Stimulated activated CD4-positive, alpha-beta T cell treated with anti-CD3 and anti-CD28 coated beads, Interleukin-4, amount 100 ng/mL, for 48 hours (primary cell): ENCODE measurements around the gene PRAMEF14.
A peak's percentile ranks its signal among the peaks of the same experiment; 100 is the strongest.
"Not testable (repeated sequence)": the region's sequence is repeated elsewhere in the genome, so short reads cannot be mapped to it uniquely, and the experiment has no call there.

Experiments
- DNase-seq, 2 donors: peaks; one replicate each; pipeline ENCODE4 v3.0.0-alpha.2; 2020; ENCODE audit warnings: low read depth in 2 of 2

Gene PRAMEF14, protein sequence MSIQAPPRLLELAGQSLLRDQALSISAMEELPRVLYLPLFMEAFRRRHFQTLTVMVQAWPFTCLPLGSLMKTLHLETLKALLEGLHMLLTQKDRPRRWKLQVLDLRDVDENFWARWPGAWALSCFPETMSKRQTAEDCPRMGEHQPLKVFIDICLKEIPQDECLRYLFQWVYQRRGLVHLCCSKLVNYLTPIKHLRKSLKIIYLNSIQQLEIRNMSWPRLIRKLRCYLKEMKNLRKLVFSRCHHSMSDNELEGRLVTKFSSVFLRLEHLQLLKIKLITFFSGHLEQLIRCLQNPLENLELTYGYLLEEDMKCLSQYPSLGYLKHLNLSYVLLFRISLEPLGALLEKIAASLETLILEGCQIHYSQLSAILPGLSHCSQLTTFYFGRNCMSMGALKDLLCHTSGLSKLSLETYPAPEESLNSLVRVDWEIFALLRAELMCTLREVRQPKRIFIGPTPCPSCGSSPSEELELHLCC

DNA sequence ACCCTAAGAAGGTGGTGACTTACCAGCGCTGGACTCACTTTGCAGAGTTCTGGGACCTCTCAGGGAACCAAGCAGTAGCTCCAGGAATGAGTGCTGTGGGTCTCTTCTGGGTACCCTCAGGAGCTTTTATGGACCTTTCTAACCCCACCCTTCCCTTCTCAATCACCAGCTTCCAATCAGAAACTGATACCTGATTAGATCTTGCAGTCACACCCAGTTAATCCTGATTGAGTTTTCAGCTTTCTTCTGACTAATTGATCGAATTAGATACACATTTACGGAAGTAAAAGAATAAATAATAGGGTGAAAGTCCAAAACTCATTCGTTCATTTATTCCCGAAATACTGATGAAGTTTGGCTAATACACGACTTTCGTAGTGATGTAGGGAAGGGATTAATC is at the start of gene PRAMEF14:
Gene PRAMEF14, minus strand, starts transcription at position 101 of the 400 bp plus-strand sequence. CDS start 1,820 bp downstream, outside the sequence.
- DNase-seq = not testable (repeated sequence)

DNA sequence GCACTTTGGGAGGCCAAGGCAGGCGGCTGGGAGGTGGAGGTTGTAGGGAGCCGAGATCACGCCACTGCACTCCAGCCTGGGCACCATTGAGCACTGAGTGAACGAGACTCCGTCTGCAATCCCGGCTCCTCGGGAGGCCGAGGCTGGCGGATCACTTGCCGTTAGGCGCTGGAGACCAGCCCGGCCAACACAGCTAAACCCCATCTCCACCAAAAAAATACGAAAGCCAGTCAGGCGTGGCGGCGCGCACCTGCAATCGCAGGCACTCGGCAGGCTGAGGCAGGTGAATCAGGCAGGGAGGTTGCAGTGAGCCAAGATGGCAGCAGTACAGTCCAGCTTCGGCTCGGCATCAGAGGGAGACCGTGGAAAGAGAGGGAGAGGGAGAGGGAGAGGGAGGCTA is 48.4 kb upstream of the PRAMEF14 start:
- not testable (repeated sequence) for DNase-seq

DNA sequence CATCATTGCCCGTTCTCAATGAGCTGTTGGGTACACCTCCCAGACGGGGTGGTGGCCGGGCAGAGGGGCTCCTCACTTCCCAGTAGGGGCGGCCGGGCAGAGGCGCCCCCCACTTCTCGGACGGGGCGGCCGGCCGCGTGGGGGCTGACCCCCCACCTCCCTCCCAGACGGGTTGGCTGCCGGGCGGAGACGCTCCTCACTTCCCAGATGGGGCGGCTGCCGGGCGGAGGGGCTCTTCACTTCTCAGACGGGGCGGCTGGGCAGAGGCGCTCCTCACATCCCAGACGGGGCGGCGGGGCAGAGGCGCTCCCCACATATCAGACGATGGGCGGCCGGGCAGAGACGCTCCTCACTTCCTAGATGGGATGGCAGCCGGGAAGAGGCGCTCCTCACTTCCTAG is 47.8 kb upstream of the PRAMEF14 start:
- DNase-seq = not testable (repeated sequence)

DNA sequence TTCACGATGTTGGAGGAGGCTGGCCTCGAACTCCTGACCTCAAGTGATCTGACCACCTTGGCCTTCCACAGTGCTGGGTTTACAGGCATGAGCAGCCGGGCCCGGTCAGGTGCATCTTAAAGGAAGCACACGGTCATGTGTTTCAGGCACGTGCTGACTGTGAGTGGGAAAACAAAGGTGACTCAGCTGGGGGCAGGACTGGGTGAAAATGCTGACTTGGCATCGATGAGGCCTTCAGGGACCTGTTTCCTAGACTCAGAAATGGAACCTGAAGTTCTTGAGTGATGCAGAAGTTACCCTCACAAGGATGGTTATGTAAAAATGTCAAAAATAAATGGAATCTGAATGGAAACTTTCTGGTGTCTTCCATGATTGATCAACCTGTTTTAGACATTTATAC is 46.1 kb upstream of the PRAMEF14 start:
- not testable (repeated sequence) for DNase-seq

DNA sequence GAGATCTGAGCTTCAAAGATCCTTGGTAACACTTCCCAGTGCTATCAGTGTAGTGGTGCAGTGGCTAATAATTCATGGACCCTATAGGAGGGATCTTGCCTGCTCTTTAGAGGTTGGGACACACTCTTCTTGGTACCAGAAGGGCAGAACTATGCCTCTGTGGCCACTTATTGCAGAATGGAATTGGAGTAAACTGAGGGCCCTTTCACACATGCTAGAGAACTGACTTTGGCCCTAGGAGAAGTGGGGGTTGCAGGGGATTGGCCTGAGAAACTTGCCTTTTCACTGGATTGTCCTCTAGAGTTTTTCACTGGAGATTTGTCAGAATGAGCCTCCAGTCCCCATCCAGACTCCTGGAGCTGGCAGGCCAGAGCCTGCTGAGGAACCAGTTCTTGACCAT is 42.4 kb upstream of the PRAMEF14 start, which contains the start of gene PRAMEF17:
Gene PRAMEF17, plus strand, starts transcription at position 301 of the 400 bp plus-strand sequence. Its CDS starts 26 bp downstream, at position 327.
- not testable (repeated sequence) for DNase-seq

DNA sequence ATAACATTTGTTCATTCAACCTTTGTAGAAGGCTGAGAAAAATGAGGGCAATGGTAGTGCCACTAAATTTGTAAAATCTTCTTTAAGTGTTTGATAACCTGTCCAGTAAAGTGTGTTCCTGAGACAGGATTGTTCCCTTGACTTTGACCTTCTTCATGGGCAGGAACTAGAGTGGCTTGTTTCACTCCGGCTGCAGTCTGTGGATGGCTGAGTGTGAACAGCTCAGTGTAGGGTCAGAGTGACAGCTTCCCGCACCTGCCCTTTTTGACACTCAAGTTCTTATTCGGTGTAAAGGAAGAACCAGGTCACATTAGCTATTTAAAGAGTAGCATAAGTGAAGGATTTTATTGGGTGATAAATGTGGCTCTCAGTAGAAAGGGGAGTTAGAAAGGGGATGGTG is 33.4 kb upstream of the PRAMEF14 start:
- not testable (repeated sequence) for DNase-seq

DNA sequence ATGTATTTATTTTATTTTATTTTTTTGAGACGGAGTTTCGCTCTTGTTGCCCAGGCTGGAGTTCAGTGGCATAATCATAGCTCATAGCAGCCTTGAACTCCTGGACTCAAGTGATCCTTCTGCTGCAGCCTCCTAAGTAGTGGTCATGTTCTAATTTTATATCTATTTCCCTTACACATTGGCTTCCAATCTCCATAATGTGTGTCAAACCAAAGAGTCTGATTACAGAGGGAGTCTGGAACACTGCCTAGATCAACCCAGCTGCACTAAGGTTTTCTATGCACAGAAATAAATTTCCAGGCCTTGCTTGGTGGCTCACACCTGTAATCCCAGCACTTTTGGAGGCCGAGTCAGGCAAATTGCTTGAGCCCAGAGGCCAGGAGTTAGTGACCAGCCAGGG is 32.0 kb upstream of the PRAMEF14 start:
- DNase-seq = not testable (repeated sequence)

DNA sequence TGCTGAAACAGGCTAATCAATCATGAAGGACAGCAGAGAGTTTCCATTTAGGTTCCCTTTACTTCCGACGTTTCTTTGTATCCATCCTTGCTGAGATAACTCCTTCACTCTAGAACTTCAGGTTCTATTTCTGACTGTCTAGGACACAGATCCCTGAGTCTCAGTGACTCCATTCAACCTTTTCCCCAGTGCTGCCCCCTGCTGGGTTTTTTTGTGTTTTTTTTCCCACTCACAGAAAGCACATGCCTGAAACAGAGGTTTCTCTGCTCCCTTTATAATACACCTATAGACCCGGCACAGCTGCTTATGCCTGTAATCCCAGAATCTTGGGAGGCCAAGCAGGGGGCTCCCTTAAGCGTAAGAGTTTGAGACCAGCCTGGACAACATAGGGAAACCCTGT is 21.6 kb upstream of the PRAMEF14 start:
- peak; percentile 4 to 37 for DNase-seq

DNA sequence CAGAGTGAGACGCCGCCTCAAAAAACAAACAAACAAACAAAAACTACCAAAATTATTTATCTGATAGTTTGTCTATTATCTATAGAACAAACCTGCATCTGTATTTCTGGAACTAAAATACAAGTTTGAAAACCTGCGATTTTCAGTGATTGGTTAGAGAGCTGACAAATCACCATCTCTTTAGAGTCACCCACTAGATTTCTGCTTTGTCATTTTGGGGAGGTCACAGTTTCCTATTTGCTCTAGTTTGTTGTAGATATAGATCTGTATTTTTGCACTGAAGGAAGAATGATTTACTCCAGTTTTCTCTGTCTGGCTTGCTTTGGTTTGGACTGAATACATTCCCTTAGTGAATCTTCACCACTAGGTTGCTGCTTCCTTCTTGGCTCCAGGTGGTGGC is 19.6 kb upstream of the PRAMEF14 start:
- not testable (repeated sequence) for DNase-seq

DNA sequence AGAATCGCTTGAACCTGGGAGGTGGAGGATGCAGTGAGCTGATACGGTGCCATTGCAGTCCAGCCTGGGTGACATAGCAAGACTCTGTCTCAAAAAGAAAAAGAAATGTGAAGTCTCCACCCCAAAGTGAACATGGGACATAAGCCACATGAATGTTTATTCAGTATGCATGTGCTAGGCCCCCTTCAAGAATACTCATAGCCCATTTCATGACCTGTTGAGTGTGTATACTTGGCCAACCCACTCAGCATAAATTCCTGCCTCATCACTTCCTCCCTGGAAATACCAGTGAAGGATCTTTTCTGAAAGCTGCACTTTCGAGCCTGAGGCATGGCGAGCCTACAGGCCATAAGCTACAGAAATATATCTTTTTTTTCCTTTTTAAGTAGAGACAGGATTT is 18.0 kb upstream of the PRAMEF14 start:
- not testable (repeated sequence) for DNase-seq

DNA sequence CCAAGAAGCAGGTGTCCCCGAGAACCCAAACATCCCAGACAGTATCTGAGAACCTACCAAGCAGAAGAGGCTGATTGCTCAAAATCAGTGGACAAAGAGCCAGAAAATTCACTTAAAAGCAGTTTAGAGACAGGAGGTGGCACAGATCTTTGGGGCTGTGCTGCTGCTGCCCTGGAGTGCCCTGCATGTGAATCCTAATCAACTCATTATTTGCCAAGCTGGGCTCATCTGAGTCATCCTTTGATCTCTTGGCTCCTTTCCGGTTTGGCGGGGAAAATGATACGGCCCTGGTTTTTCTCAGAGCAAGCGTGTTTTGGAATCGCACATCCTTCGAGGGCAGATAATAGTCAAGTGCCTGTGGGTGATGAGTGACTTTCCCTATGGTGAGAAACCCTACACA is 15.4 kb upstream of the PRAMEF14 start:
- not testable (repeated sequence) for DNase-seq

DNA sequence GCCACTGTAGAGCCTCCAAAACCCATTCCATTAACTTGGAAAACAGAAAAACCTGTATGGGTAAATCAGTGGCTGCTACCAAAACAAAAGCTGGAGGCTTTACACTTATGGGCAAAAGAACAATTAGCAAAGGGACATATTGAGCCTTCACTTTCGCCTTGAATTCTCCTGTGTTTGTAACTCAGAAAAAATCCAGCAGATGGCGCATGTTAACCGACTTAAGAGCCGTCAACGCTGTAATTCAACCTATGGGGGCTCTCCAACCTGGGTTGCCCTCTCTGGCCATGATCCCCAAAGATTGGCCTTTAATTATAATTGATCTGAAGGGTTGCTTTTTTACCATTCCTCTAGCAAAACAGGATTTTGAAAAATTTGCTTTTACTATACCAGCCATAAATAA is 9.8 kb upstream of the PRAMEF14 start:
- DNase-seq = not testable (repeated sequence)

DNA sequence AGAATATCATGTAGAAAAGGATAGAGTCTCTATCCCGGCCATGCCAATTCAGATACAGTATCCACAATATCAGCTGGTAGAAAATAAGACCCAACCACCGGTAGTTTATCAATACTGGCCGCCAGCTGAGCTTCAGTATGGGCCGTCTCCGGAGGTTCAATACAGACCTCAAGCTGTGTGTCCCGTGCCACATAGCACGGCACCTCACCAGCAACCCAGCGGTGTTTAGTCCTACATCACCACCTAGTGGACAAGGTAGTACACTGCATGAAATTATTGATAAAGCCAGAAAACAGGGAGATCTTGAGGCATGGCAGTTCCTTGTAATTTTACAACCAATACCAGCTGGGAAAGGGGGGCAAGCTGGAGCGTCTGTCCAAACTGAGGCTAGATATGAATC is 7.5 kb upstream of the PRAMEF14 start:
- DNase-seq = not testable (repeated sequence)

DNA sequence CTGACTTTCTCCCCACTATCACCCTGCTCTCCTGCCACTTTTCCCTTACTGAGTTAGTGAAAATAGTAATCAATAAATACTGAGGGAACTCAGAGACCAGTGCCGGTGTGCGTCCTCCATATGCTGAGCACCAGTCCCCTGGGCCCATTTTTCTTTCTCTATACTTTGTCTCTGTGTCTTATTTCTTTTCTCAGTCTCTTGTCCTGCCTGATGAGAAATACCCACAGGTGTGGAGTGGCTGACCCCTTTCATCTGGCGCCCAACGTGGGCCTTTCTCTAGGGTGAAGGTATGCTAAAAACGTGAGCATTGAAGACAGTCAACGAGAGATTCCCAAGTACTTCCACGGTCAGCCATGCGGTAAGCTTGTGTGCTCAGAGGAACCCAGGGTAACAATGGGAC is 6.5 kb upstream of the PRAMEF14 start:
- DNase-seq = not testable (repeated sequence)

DNA sequence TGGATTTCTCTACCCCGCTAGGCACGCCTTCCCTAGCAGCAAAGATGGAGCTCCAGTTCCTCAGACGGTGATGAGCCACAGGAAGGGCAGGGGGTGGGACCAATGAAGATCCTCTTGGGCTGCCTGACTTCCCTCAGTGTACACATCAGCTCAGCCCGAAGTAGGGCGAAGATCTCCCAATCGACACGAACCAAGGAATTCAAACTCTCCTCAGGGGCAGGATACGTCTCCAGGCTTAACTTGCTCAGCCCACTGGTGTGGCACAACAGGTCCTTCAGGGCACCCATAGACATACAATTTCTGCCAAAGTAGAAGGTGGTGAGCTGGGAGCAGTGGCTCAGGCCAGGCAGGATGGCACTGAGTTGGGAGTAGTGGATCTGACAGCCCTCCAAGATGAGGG is 4.4 kb downstream of the PRAMEF14 start:
- not testable (repeated sequence) for DNase-seq

DNA sequence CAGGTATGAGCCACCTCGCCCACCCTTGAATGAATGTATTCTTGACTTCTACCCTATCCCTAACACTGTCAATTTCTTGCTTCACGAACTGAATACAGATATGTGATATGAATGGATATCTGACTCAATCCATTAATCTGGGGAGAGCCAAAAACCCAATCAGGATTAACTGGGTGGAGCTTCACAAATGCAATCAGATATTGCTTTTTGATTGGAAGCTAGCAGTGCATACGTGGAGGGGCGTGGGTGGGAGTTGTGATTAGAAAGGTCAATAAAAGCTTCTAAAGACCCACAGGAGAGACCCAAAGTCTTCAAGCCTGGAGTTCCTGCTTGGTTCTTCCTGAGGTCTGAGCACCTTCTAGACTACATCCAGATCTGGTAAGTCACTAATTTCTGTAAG is 31.7 kb downstream of the PRAMEF14 start, which contains the start of gene PRAMEF15:
Gene PRAMEF15, plus strand, starts transcription at position 301 of the 400 bp plus-strand sequence. CDS start 2,827 bp downstream, outside the sequence.
- not testable (repeated sequence) for DNase-seq

DNA sequence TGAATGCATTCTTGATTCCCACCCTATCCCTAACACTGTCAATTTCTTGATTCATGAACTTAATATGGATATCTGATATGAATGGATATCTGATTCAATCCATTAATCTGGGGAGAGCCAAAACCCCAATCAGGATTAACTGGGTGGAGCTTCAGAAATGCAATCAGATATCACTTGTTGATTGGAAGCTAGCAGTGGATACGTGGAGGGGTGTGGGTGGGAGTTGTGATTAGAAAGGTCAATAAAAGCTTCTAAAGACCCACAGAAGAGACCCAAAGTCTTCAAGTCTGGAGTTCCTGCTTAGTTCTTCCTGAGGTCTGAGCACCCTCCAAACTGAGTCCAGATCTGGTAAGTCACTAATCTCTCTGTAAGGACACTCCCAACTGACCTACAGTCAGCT is 43.7 kb downstream of the PRAMEF14 start, which contains the start of gene PRAMEF33:
Gene PRAMEF33, plus strand, starts transcription at position 301 of the 400 bp plus-strand sequence. CDS start 2,416 bp downstream, outside the sequence.
- not testable (repeated sequence) for DNase-seq

DNA sequence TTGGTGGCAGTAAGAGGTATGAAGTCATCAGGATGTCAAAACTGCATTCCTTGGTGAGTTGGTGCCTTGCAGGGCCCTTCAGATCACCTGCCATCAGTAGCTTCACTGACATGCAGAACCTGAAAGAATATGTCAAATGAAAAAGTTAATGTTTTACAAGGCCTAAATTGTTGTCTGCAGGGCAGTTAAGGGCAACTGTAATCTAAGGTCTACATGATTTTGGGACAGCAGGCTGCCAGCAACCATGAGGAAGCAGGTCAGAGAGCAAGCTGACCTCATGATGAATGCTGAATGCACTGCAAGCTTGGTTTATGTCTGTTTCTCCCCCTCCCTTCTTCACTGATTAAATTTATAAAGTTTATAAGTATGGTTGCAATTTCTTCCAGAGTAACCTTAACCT is 44.7 kb downstream of the PRAMEF14 start:
- not testable (repeated sequence) for DNase-seq

DNA sequence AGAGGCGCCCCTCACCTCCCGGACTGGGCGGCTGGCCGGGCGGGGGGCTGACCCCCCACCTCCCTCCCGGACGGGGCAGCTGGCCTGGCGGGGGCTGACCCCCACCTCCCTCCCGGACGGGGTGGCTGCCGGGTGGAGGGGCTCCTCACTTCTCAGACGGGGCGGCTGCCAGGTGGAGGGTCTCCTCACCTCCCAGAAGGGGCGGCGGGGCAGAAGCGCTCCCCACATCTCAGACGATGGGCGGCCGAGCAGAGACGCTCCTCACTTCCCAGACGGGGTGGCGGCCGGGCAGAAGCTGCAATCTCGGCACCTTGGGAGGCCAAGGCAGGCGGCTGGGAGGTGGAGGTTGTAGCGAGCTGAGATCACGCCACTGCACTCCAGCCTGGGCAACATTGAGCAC is 48.2 kb downstream of the PRAMEF14 start:
- DNase-seq = not testable (repeated sequence)

DNA sequence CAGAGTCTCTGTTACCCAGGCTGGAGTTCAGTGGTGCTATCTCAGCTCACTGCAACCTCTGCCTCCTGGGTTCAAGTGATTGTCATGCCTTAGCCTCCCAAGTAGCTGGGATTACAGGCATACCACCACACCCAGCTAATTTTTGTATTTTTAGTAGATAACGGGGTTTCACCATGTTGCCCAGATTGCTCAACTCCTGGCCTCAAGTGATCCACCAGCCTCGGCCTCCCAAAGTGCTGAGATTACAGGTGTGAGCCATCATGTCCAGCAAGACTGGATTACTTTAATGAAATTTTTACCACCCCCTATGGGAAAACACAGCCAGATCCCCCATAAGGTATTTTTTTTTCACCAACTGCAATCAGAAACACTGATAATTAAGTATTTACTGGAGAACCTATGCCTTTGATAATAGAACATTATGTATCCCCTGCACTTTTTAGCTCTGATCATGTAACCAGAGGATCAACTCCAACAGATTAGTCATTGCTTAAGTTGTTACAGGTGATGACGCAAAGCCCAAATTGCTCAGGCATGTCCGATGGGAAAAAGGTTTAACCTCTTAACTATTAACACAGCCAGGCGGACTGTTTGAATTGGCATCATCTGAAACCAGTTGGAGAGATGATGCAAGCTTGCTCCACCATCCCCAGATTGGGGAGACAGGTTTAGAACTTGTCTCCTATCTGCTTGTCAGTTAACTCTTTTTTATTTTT is 49.6 kb downstream of the PRAMEF14 start:
- not testable (repeated sequence) for DNase-seq
